ENCODE results near the gene ERP29. TPM values are rescaled to one million over a fixed set of nuclear protein-coding genes. Genes with fewer than 3 reads are reported as not detected.

ERP29 gene
- total and polyA plus RNA-seq, 2 of the 13 experiments (the other 11 are each of a cell fraction or from before 2014, with no cell fraction given): 111 to 147 TPM

GRCh38 chr12:112013601-112014402 is 576 bp downstream of the ERP29 start:
- peak; percentile 67 for FAIRE-seq
- TF ChIP-seq NCOA5 (CRISPR knock-in tag; IDR thresholded peaks at IDR 0.05): no peak
- TF ChIP-seq RELA (CRISPR knock-in tag; IDR thresholded peaks at IDR 0.05): no peak
- 0 out of 2 replicates have a peak, but pooled peaks have one; percentile 73 for TF ChIP-seq ZNF775 (CRISPR knock-in tag; IDR thresholded peaks at IDR 0.05; ENCODE audit: borderline replicate concordance)
- TF ChIP-seq SOX5 (CRISPR knock-in tag; IDR thresholded peaks at IDR 0.05; ENCODE audit: borderline replicate concordance): peak; percentile 50; the same call in 1 of the 2 replicates
- TF ChIP-seq BCL3 (CRISPR knock-in tag; IDR thresholded peaks at IDR 0.05): peak; percentile 66; the same call in 1 of the 2 replicates
- no peak for TF ChIP-seq ZNF672 (CRISPR knock-in tag; IDR thresholded peaks at IDR 0.05)
- peak; percentile 51; the same call in 1 of the 2 replicates for TF ChIP-seq TAF1 (CRISPR knock-in tag; IDR thresholded peaks at IDR 0.05)
- no peak for TF ChIP-seq SUZ12 (IDR thresholded peaks at IDR 0.05; ENCODE audit: low read depth, low read length)
- no peak for TF ChIP-seq GTF3A (CRISPR knock-in tag; conservative IDR thresholded peaks at IDR 0.05)
- 0 out of 2 replicates have a peak, but pooled peaks have one; percentile 11 for TF ChIP-seq FOXP4 (CRISPR knock-in tag; IDR thresholded peaks at IDR 0.05)
- TF ChIP-seq ZNF577 (CRISPR knock-in tag; IDR thresholded peaks at IDR 0.05; ENCODE audit: borderline replicate concordance, low read depth): 0 out of 2 replicates have a peak, but pooled peaks have one; percentile 52
- 0 out of 2 replicates have a peak, but pooled peaks have one; percentile 46 for TF ChIP-seq ZNF34 (CRISPR knock-in tag; IDR thresholded peaks at IDR 0.05; ENCODE audit: borderline replicate concordance)
- peak; percentile 83; the same call in 1 of the 2 replicates for TF ChIP-seq ZNF704 (CRISPR knock-in tag; IDR thresholded peaks at IDR 0.05; ENCODE audit: borderline replicate concordance)
- no peak for TF ChIP-seq PHF20 (CRISPR knock-in tag; IDR thresholded peaks at IDR 0.05)
- TF ChIP-seq IRF1 (CRISPR knock-in tag; IDR thresholded peaks at IDR 0.05; ENCODE audit: low read depth): 0 out of 2 replicates have a peak, but pooled peaks have one; percentile 73
- TF ChIP-seq PRPF4 (IDR thresholded peaks at IDR 0.05; ENCODE audit: low read depth, low read length, poor library complexity, severe bottlenecking): no peak
- TF ChIP-seq KLF15 (CRISPR knock-in tag; IDR thresholded peaks at IDR 0.05; ENCODE audit: borderline replicate concordance): peak; percentile 22; the same call in 1 of the 2 replicates

More at GRCh38 chr12:112013601-112014402, 576 bp downstream of the ERP29 start:
- H4K20me1 ChIP-seq (ENCODE audit: insufficient read depth, low read length): peaks cover 15% of the 10 kb centered on the region
- no peaks in the 10 kb centered on the region for H3K9me3 ChIP-seq (ENCODE audit: low read length)
- POLR2A ChIA-PET: interaction anchor here (0.9 to 3.8 kb wide), 18 partner anchors 9 to 405 kb away, joined by 3 to 62 read pairs (median 6); partner anchors contain the start of genes PTPN11 and TRAFD1
- H3K27me3 ChIP-seq (ENCODE audit: control insufficient read depth in 1 of 2, insufficient read depth in 2 of 2, low read length in 2 of 2): no peaks in the 10 kb centered on the region; a peak in 1 of 5 replicates
- H2AFZ ChIP-seq (ENCODE audit: low read length): no peak overlapping the region
- H3K4me2 ChIP-seq (ENCODE audit: low read depth, low read length): peak overlapping the region; percentile 89
- peak overlapping the region; percentile 91 for H3K9ac ChIP-seq (ENCODE audit: insufficient read depth, low read depth, low read length)
- H3K79me2 ChIP-seq (ENCODE audit: insufficient read depth, low read length): peaks cover 65% of the 10 kb centered on the region
- in situ Hi-C loops (cut with HindIII; ENCODE audit: extremely low pct_ligation_motif_present, low pct_unique_long_range_greater_than_20kb): loop anchor here (10.0 kb wide), 1 partner anchor 69 kb away; no protein-coding TSS in a partner anchor
- DNase-seq (ENCODE audit: low spot score) (peak; percentile 84), ATAC-seq (peak; percentile 80)
- BruUV-seq (replicated peaks): TSS peak; percentile 49
- peaks cover 63% of the 10 kb centered on the region for H3K4me1 ChIP-seq (ENCODE audit: insufficient read depth, low read length)
- CTCF ChIA-PET (ENCODE audit: low intra/inter-chr PET ratio, low total read pairs): no interaction called here
- WGBS (ENCODE audit: low lambda C conversion rate): 1% methylated on average over 31 of the region's 54 CpGs
- peak overlapping the region; percentile 62 to 86 (median 67) for H3K4me3 ChIP-seq (replicated peaks in 1 of 3; ENCODE audit: insufficient read depth in 1 of 3, low read depth in 2 of 3, low read length in 3 of 3)
- peak overlapping the region; percentile 90 for H3K27ac ChIP-seq (ENCODE audit: extremely low read length, insufficient read depth, low read length)
- peaks cover 0 to 22% of the 10 kb centered on the region in 2 experiments; a peak in 3 of 5 replicates for H3K36me3 ChIP-seq (replicated peaks in 1 of 2; ENCODE audit: control insufficient read depth in 1 of 2, insufficient read depth in 2 of 2, low read length in 2 of 2)
- intact Hi-C loops (cut with micrococcal nuclease; ENCODE audit: unreplicated experiment): loop anchor here (2.0 to 10.0 kb wide), 2 partner anchors 67 to 169 kb away; partner anchors contain the start of gene MAPKAPK5
